Endodermal cell (in vitro differentiated cells): ENCODE measurements around the gene FAM13B. TPM values are rescaled to one million over a fixed set of nuclear protein-coding genes. Genes with fewer than 3 reads are reported as not detected.

Source experiments
- DNase-seq: peaks from one replicate; pipeline ENCODE4 v3.0.0-alpha.2; 2017
- H3K27ac ChIP-seq: 2 replicates; pipeline ENCODE4 v1.5.1; 2013; ENCODE audit warnings: mild to moderate bottlenecking, low read depth, low read length, moderate library complexity
- H3K27me3 ChIP-seq: 2 replicates; pipeline ENCODE4 v1.6.1; 2013; ENCODE audit warnings: mild to moderate bottlenecking, low read length, moderate library complexity; ENCODE audit not compliant: insufficient read depth, control insufficient read depth, poor library complexity, severe bottlenecking
- H3K36me3 ChIP-seq: 2 replicates; pipeline ENCODE4 v1.7.0; 2013; ENCODE audit warnings: mild to moderate bottlenecking, low read length, moderate library complexity; ENCODE audit not compliant: control insufficient read depth, insufficient read depth
- H3K4me1 ChIP-seq: one replicate; pipeline ENCODE4 v1.7.0; 2013; ENCODE audit warnings: low read length; ENCODE audit not compliant: control insufficient read depth, insufficient read depth
- H3K4me3 ChIP-seq: 2 replicates; pipeline ENCODE4 v1.5.1; 2013; ENCODE audit warnings: mild to moderate bottlenecking, low read length, moderate library complexity
- H3K9ac ChIP-seq: 2 replicates; pipeline ENCODE4 v1.6.1; 2013; ENCODE audit warnings: mild to moderate bottlenecking, low read length, moderate library complexity; ENCODE audit not compliant: poor library complexity, severe bottlenecking; ENCODE audit errors: extremely low read depth
- H3K9me3 ChIP-seq: 2 replicates; pipeline ENCODE4 v1.6.1; 2013; ENCODE audit warnings: mild to moderate bottlenecking, low read length, moderate library complexity; ENCODE audit not compliant: control insufficient read depth
- H3K27ac Mint-ChIP-seq: 2 replicates; pipeline ENCODE4 v1.8.0; 2020; ENCODE audit warnings: mixed read lengths
- H3K27me3 Mint-ChIP-seq: 2 replicates; pipeline ENCODE4 v1.8.0; 2021; ENCODE audit warnings: mild to moderate bottlenecking, mixed read lengths; ENCODE audit not compliant: insufficient read depth
- H3K36me3 Mint-ChIP-seq: 2 replicates; pipeline ENCODE4 v1.8.0; 2020; ENCODE audit warnings: low read depth, mixed read lengths
- H3K4me1 Mint-ChIP-seq: 2 replicates; pipeline ENCODE4 v1.8.0; 2020; ENCODE audit warnings: mixed read lengths
- H3K4me3 Mint-ChIP-seq: 2 replicates; pipeline ENCODE4 v1.8.0; 2020; ENCODE audit warnings: mild to moderate bottlenecking, moderate library complexity, mixed read lengths
- H3K9me3 Mint-ChIP-seq: 2 replicates; pipeline ENCODE4 v1.8.0; 2020; ENCODE audit warnings: mild to moderate bottlenecking, mixed read lengths
- CTCF ChIP-seq: fragments of 200-600 bp; sonication (generic); conservative IDR thresholded peaks from 2 replicates; pipeline ENCODE4 v1.5.0; 2021; ENCODE audit warnings: antibody characterized with exemption, mild to moderate bottlenecking
- WGBS, 2 experiments: methylation state at CpG; one replicate each; pipeline versions ENCODE4 v1.1.5 to v1.1.7; 2013; ENCODE audit warnings: missing lambda C conversion rate in 2 of 2, mixed read lengths in 1 of 2; ENCODE audit not compliant: insufficient coverage in 1 of 2, insufficient read length in 1 of 2; 5-methylcytosine and 5-hydroxymethylcytosine counted together
- total RNA-seq, 2 donors: library from RNA; stranded (reverse); fragmentation: NEBNext Ultra II Directional in 1 of 2; extraction: Animal tissue kit (Norgen Biotek cat#: 25700) in 1 of 2; gene quantifications; 2 replicates in 1 of 2; 3 replicates in 1 of 2; pipeline ENCODE4 v1.2.1, GENCODE V29; 2021

The FAM13B gene
- total RNA-seq, 2 donors from 2014 or later, result 22.9 to 28.7 TPM

DNA sequence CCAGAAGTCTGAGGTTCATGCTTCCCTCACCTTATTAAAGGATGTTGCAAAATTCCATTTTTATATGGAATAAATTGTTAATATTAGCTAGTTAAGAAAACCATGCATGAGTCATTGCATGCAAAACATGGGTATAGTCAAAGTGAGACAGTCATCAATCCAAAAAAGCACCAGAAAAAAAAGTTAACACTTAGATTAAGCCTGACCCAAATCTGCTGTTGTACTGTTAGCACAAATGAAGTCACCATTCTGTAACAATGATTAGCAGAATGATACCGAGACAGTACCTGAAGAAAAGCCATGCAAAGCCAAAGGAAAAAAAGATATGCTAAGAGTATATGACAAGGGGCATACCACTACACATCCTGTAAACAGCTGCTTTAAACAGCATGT, 94.1 kb downstream of the FAM13B start:
- H3K36me3 ChIP-seq, result peaks cover 74% of the 10 kb centered on the region

DNA sequence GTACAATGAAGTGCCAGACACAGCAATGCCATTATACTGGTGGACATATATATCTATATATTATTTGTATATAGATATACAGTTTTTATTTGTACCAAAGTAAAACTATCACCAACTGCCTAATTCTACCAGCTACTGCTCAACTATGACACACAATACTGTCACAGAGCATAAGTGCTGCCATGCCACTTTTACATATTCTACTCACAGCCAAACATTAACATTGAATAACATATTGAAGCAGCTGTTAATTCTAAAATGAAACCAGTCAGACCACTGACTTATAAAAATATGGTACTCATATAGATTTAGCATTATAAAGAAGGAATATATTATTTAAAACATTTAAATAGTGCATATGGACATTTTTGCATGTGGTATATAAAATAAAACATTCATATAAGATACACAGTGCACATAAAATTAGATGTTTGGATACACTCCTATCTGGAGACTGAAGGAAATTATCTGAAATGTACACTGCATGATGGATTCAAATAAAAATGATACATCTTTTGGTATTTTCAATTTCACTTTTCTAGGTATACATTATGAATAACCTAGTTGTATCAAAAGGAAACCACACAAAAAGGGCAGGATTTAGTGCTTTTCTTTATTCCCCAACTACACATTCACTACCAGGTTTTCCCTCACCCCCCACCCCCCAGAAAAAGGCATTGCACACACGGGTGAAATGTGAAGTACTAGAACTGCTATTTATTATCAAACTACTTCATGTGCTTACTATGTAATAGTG, 94.7 kb downstream of the FAM13B start:
- Histone ChIP-seq H3K4me1 (no peaks in the 10 kb centered on the region), H3K9me3 (no peaks in the 10 kb centered on the region), H3K27me3 (no peaks in the 10 kb centered on the region), H3K27ac (no peak overlapping the region), H3K4me3 (no peak overlapping the region), H3K9ac (no peak overlapping the region), H3K36me3 (peaks cover 70% of the 10 kb centered on the region)
- no peaks in the 10 kb centered on the region for H3K27me3 Mint-ChIP-seq
- no peak for TF ChIP-seq CTCF
- 83% methylated on average over 1 of the region's 1 CpG; no CpG with 5 or more reads in 1 of the 2 experiments for WGBS, 2 experiments
- DNase-seq, result no peak
- no peaks in the 10 kb centered on the region for H3K9me3 Mint-ChIP-seq
- no peak overlapping the region for H3K4me3 Mint-ChIP-seq
- peaks cover 58% of the 10 kb centered on the region for H3K36me3 Mint-ChIP-seq
- no peak overlapping the region for H3K27ac Mint-ChIP-seq
- H3K4me1 Mint-ChIP-seq, result peaks cover 10% of the 10 kb centered on the region

More for the DNA sequence above, 94.1 kb downstream of the FAM13B start:
- H3K4me3 Mint-ChIP-seq, result no peak overlapping the region
- H3K27me3 Mint-ChIP-seq, result no peaks in the 10 kb centered on the region
- no peaks in the 10 kb centered on the region for H3K27me3 ChIP-seq
- H3K9ac ChIP-seq, result no peak overlapping the region
- no peak for TF ChIP-seq CTCF
- peaks cover 59% of the 10 kb centered on the region for H3K36me3 Mint-ChIP-seq
- no peaks in the 10 kb centered on the region for H3K9me3 Mint-ChIP-seq
- no peak overlapping the region for H3K4me3 ChIP-seq
- WGBS, 2 experiments, result 92 to 100% methylated on average over 1 of the region's 1 CpG
- H3K27ac ChIP-seq, result no peak overlapping the region
- DNase-seq, result no peak
- H3K4me1 Mint-ChIP-seq, result peaks cover 10% of the 10 kb centered on the region
- H3K9me3 ChIP-seq, result no peaks in the 10 kb centered on the region
- H3K27ac Mint-ChIP-seq, result peak overlapping the region; percentile 37
- no peaks in the 10 kb centered on the region for H3K4me1 ChIP-seq

GRCh38 chr5:137935694-137936093, 97.2 kb downstream of the FAM13B start:
- DNase-seq, result no peak
- H3K9me3 ChIP-seq, result no peaks in the 10 kb centered on the region
- no peak for TF ChIP-seq CTCF
- H3K4me3 ChIP-seq, result no peak overlapping the region
- no peak overlapping the region for H3K27ac ChIP-seq
- no peak overlapping the region for H3K9ac ChIP-seq
- Mint-ChIP-seq H3K36me3 (peaks cover 33% of the 10 kb centered on the region), H3K4me1 (peaks cover 10% of the 10 kb centered on the region), H3K9me3 (no peaks in the 10 kb centered on the region), H3K4me3 (no peak overlapping the region), H3K27ac (no peak overlapping the region), H3K27me3 (no peaks in the 10 kb centered on the region)
- peaks cover 46% of the 10 kb centered on the region for H3K36me3 ChIP-seq
- no peaks in the 10 kb centered on the region for H3K4me1 ChIP-seq
- H3K27me3 ChIP-seq, result no peaks in the 10 kb centered on the region
- 94 to 95% methylated on average over 2 to 3 of the region's 3 CpGs for WGBS, 2 experiments
